Stimulated activated CD4-positive, alpha-beta T cell treated with anti-CD3 and anti-CD28 coated beads, Interleukin-1b, Interleukin-23, amount 100 ng/mL, for 1 hour (primary cell): Measurements from ENCODE around the gene PERP.
"Not testable (repeated sequence)": the region's sequence is repeated elsewhere in the genome, so short reads cannot be mapped to it uniquely, and the experiment has no call there.

Experiments
- DNase-seq, 2 donors: peaks; one replicate each; pipeline ENCODE4 v3.0.0-alpha.2; 2020; ENCODE audit warnings: low read depth in 2 of 2

Gene PERP

GRCh38 chr6:138105446-138105845 is 1.8 kb downstream of the PERP start:
- no peak for DNase-seq

GRCh38 chr6:138104618-138105213 is 2.5 kb downstream of the PERP start:
- no peak for DNase-seq

GRCh38 chr6:138103871-138104270 is 3.3 kb downstream of the PERP start:
- no peak for DNase-seq

- DNase-seq = no peak
These were observed 5.1 kb downstream of the PERP start for GRCh38 chr6:138101946-138102731.

- no peak for DNase-seq
These were observed 7.4 kb downstream of the PERP start for GRCh38 chr6:138099832-138100231.

GRCh38 chr6:138098306-138098705 is 8.9 kb downstream of the PERP start:
- DNase-seq = no peak

GRCh38 chr6:138094260-138094659 is 13.0 kb downstream of the PERP start:
- no peak for DNase-seq

GRCh38 chr6:138093632-138094031 is 13.6 kb downstream of the PERP start:
- DNase-seq = no peak

- DNase-seq = no peak
These were observed 14.5 kb downstream of the PERP start for GRCh38 chr6:138092686-138093085.

- no peak for DNase-seq
These were observed 17.9 kb downstream of the PERP start for GRCh38 chr6:138089325-138089724.

- no peak for DNase-seq
These were observed 18.9 kb downstream of the PERP start for GRCh38 chr6:138088326-138088762.

- DNase-seq = no peak
These were observed 19.5 kb downstream of the PERP start for GRCh38 chr6:138087593-138088325.

GRCh38 chr6:138086573-138087196 is 20.5 kb downstream of the PERP start:
- no peak for DNase-seq

- DNase-seq = no peak
These were observed 21.4 kb downstream of the PERP start for GRCh38 chr6:138085839-138086222.

GRCh38 chr6:138084904-138085838 is 22.0 kb downstream of the PERP start:
- DNase-seq = no peak

- no peak for DNase-seq
These were observed 25.0 kb downstream of the PERP start for GRCh38 chr6:138082232-138082631.

- not testable (repeated sequence) for DNase-seq
These were observed 27.7 kb downstream of the PERP start for GRCh38 chr6:138079556-138079955.

- DNase-seq = no peak
These were observed 28.7 kb downstream of the PERP start for GRCh38 chr6:138078491-138078890.

- DNase-seq = no peak
These were observed 34.0 kb downstream of the PERP start for GRCh38 chr6:138073264-138073663.

- no peak for DNase-seq
These were observed 43.5 kb downstream of the PERP start for GRCh38 chr6:138063726-138064125.

GRCh38 chr6:138054982-138055381 is 52.2 kb downstream of the PERP start:
- no peak for DNase-seq
